Stimulated activated CD8-positive, alpha-beta memory T cell treated with anti-CD3 and anti-CD28 coated beads, Interleukin-12 subunit alpha, Interleukin-12 subunit beta, amount 100 ng/mL, for 4 hours (primary cell): Measurements from ENCODE around the gene ERCC6.

Experiments
- DNase-seq: peaks from one replicate; pipeline ENCODE4 v3.0.0-alpha.2; 2020; ENCODE audit warnings: low read depth

The ERCC6 gene

GRCh38 chr10:49549640-49550346 is 10.9 kb upstream of the ERCC6 start:
- no peak for DNase-seq

GRCh38 chr10:49543604-49544003 is 4.7 kb upstream of the ERCC6 start:
- no peak for DNase-seq

- DNase-seq: no peak
Measured at GRCh38 chr10:49542353-49542752, 3.4 kb upstream of the ERCC6 start.

GRCh38 chr10:49541762-49542161 is 2.8 kb upstream of the ERCC6 start:
- DNase-seq: no peak

- DNase-seq: no peak
Measured at GRCh38 chr10:49540056-49540797, 1.3 kb upstream of the ERCC6 start.

- no peak for DNase-seq
Measured at GRCh38 chr10:49539320-49539885, 482 bp upstream of the ERCC6 start.

GRCh38 chr10:49534670-49535381 is 4.1 kb downstream of the ERCC6 start:
- no peak for DNase-seq

GRCh38 chr10:49532461-49532860 is 6.5 kb downstream of the ERCC6 start:
- DNase-seq: no peak

GRCh38 chr10:49528977-49529506 is 9.9 kb downstream of the ERCC6 start:
- DNase-seq: no peak

GRCh38 chr10:49527850-49528249 is 11.1 kb downstream of the ERCC6 start:
- DNase-seq: no peak

- no peak for DNase-seq
Measured at GRCh38 chr10:49527061-49527460, 11.9 kb downstream of the ERCC6 start.

- no peak for DNase-seq
Measured at GRCh38 chr10:49526619-49527018, 12.3 kb downstream of the ERCC6 start.

GRCh38 chr10:49524496-49524895 is 14.4 kb downstream of the ERCC6 start:
- DNase-seq: no peak

- DNase-seq: no peak
Measured at GRCh38 chr10:49523301-49523700, 15.6 kb downstream of the ERCC6 start.

GRCh38 chr10:49521062-49521461 is 17.9 kb downstream of the ERCC6 start:
- no peak for DNase-seq

GRCh38 chr10:49520122-49520775 is 18.7 kb downstream of the ERCC6 start:
- no peak for DNase-seq

- DNase-seq: no peak
Measured at GRCh38 chr10:49519717-49520116, 19.2 kb downstream of the ERCC6 start.

- DNase-seq: no peak
Measured at GRCh38 chr10:49518982-49519578, 19.8 kb downstream of the ERCC6 start.

- DNase-seq: no peak
Measured at GRCh38 chr10:49518566-49518965, 20.4 kb downstream of the ERCC6 start.

GRCh38 chr10:49516216-49516970 is 22.5 kb downstream of the ERCC6 start:
- DNase-seq: no peak
